ENCODE data around the gene PPP1R10. TPM values are rescaled to one million over a fixed set of nuclear protein-coding genes. Genes with fewer than 3 reads are reported as not detected.

PPP1R10 gene
- total RNA-seq, 1 experiment from 2014 or later, result 121 TPM

DNA sequence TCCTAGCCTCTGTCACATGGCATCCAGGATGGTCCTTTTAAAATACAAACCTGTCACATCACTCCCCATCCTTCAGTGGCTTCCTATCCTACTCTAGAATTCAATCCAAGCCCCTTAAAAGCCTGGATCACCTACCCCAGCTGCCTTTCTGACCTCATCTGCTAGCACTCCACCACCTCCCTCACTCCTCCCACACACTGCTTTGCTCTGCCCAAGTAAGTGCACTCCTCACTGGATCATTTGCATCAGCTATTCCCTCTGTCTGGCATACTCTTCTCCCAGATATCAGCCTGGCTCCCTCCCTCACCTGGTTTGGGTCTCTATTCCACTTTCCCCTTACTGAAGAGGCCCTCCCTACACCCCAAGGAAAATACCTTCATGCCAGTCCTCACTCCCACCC, 40.4 kb upstream of the PPP1R10 start:
- CTCF ChIA-PET, result no interaction called here
- no peaks in the 10 kb centered on the region for H3K9me3 ChIP-seq (ENCODE audit: low read depth, low read length, poor library complexity, severe bottlenecking)
- DNase-seq (ENCODE audit: low spot score), result no peak
- H3K4me1 ChIP-seq (ENCODE audit: insufficient read depth, low read length, poor library complexity, severe bottlenecking), result no peaks in the 10 kb centered on the region
- no peak overlapping the region for H3K27ac ChIP-seq (ENCODE audit: low read depth, low read length, poor library complexity, severe bottlenecking)
- TF ChIP-seq, protein P1, sequence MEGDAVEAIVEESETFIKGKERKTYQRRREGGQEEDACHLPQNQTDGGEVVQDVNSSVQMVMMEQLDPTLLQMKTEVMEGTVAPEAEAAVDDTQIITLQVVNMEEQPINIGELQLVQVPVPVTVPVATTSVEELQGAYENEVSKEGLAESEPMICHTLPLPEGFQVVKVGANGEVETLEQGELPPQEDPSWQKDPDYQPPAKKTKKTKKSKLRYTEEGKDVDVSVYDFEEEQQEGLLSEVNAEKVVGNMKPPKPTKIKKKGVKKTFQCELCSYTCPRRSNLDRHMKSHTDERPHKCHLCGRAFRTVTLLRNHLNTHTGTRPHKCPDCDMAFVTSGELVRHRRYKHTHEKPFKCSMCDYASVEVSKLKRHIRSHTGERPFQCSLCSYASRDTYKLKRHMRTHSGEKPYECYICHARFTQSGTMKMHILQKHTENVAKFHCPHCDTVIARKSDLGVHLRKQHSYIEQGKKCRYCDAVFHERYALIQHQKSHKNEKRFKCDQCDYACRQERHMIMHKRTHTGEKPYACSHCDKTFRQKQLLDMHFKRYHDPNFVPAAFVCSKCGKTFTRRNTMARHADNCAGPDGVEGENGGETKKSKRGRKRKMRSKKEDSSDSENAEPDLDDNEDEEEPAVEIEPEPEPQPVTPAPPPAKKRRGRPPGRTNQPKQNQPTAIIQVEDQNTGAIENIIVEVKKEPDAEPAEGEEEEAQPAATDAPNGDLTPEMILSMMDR (conservative IDR thresholded peaks at IDR 0.05; ENCODE audit: low read depth, low read length), result no peak
- BruUV-seq (replicated peaks), result no TSS peak
- no peaks in the 10 kb centered on the region for H3K27me3 ChIP-seq (replicated peaks; ENCODE audit: insufficient read depth, low read depth, low read length, poor library complexity)
- peaks cover 67% of the 10 kb centered on the region for H3K36me3 ChIP-seq (ENCODE audit: insufficient read depth, low read length, poor library complexity, severe bottlenecking)
- H3K4me3 ChIP-seq (ENCODE audit: low read depth, low read length, poor library complexity, severe bottlenecking), result no peak overlapping the region
- POLR2A ChIA-PET (ENCODE audit: low non-redundant PET), result no interaction called here
- intact Hi-C loops (cut with micrococcal nuclease; ENCODE audit: unreplicated experiment), result no loop called here

DNA sequence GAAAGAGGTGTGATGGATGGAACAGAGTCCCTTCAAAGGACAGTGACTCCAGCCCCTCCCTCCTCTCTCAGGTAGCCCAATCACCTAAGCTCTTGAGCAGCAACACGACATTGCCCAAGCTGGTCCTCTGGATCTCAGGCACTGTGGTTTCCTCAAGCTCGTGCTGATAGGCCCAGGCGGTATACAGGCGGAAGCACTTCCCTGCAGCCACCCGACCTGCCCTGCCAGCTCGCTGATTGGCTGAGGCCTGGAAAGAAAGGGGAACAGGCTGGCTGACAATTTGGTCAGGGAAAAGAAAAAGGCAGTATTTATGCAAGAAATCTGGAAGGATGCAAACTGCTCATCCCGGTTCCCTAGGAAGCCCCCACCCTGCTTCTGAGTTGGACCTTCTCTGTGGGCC, 39.5 kb upstream of the PPP1R10 start:
- TF ChIP-seq, protein P1 (conservative IDR thresholded peaks at IDR 0.05; ENCODE audit: low read depth, low read length), result no peak
- no peak for TF ChIP-seq EZH2 (IDR thresholded peaks at IDR 0.05; ENCODE audit: borderline replicate concordance, low read depth, low read length, poor library complexity, severe bottlenecking)
- H3K27me3 ChIP-seq (replicated peaks; ENCODE audit: insufficient read depth, low read depth, low read length, poor library complexity), result no peaks in the 10 kb centered on the region
- no peaks in the 10 kb centered on the region for H3K9me3 ChIP-seq (ENCODE audit: low read depth, low read length, poor library complexity, severe bottlenecking)
- no peak overlapping the region for H3K27ac ChIP-seq (ENCODE audit: low read depth, low read length, poor library complexity, severe bottlenecking)
- intact Hi-C loops (cut with micrococcal nuclease; ENCODE audit: unreplicated experiment), result no loop called here
- no peak for DNase-seq (ENCODE audit: low spot score)
- ChIA-PET CTCF (no interaction called here), POLR2A (ENCODE audit: low non-redundant PET) (no interaction called here)
- TSS peak; percentile 8 for BruUV-seq (replicated peaks)
- H3K4me1 ChIP-seq (ENCODE audit: insufficient read depth, low read length, poor library complexity, severe bottlenecking), result no peaks in the 10 kb centered on the region
- peaks cover 68% of the 10 kb centered on the region for H3K36me3 ChIP-seq (ENCODE audit: insufficient read depth, low read length, poor library complexity, severe bottlenecking)
- no peak overlapping the region for H3K4me3 ChIP-seq (ENCODE audit: low read depth, low read length, poor library complexity, severe bottlenecking)

DNA sequence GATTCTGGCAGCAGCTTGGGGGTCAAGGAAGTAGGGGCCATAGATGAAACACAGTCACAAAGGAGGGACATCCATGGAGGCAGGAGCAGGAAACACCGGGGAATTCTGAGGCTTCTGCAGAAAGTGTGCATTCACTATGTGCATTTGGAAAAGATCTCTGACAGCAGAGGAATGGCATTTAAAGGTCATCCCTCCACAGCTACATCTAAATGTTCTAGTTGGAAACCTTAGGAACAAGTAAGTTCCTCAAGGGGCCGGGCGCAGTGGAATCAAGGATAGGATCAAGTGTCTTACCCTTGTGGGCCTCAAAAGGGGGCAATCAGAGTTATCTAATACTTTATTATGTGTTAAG, 38.7 kb upstream of the PPP1R10 start:
- H3K9me3 ChIP-seq (ENCODE audit: low read depth, low read length, poor library complexity, severe bottlenecking), result no peaks in the 10 kb centered on the region
- CTCF ChIA-PET, result no interaction called here
- intact Hi-C loops (cut with micrococcal nuclease; ENCODE audit: unreplicated experiment), result no loop called here
- H3K4me3 ChIP-seq (ENCODE audit: low read depth, low read length, poor library complexity, severe bottlenecking), result no peak overlapping the region
- H3K36me3 ChIP-seq (ENCODE audit: insufficient read depth, low read length, poor library complexity, severe bottlenecking), result peaks cover 74% of the 10 kb centered on the region
- H3K27ac ChIP-seq (ENCODE audit: low read depth, low read length, poor library complexity, severe bottlenecking), result no peak overlapping the region
- POLR2A ChIA-PET (ENCODE audit: low non-redundant PET), result no interaction called here
- no peak for DNase-seq (ENCODE audit: low spot score)
- BruUV-seq (replicated peaks), result no TSS peak
- no peaks in the 10 kb centered on the region for H3K27me3 ChIP-seq (replicated peaks; ENCODE audit: insufficient read depth, low read depth, low read length, poor library complexity)
- TF ChIP-seq EZH2 (IDR thresholded peaks at IDR 0.05; ENCODE audit: borderline replicate concordance, low read depth, low read length, poor library complexity, severe bottlenecking), result no peak
- TF ChIP-seq, protein P1 (conservative IDR thresholded peaks at IDR 0.05; ENCODE audit: low read depth, low read length), result no peak
- H3K4me1 ChIP-seq (ENCODE audit: insufficient read depth, low read length, poor library complexity, severe bottlenecking), result no peaks in the 10 kb centered on the region

Measured in A673 (cell line).